Neural progenitor cell (in vitro differentiated cells): ENCODE results near the gene KCNC1. TPM values are rescaled to one million over a fixed set of nuclear protein-coding genes. Genes with fewer than 3 reads are reported as not detected.

Experiments used
- DNase-seq: peaks from one replicate; pipeline ENCODE4 v3.0.0-alpha.2; 2016; ENCODE audit warnings: low spot score
- H2AFZ ChIP-seq: fragments of 200-600 bp; sonication (generic); replicated peaks from 2 replicates; pipeline ENCODE4 v1.6.1; 2016; ENCODE audit warnings: antibody characterized with exemption
- H3F3A ChIP-seq: fragments of 200-600 bp; sonication (generic); 2 replicates; pipeline ENCODE4 v1.6.1; 2016; ENCODE audit warnings: antibody characterized with exemption, low read depth
- H3K27ac ChIP-seq: fragments of 200-600 bp; sonication (generic); 2 replicates; pipeline ENCODE4 v1.5.1; 2016; ENCODE audit warnings: mild to moderate bottlenecking
- H3K27me3 ChIP-seq: fragments of 200-600 bp; sonication (generic); 2 replicates; pipeline ENCODE4 v1.6.1; 2016; ENCODE audit warnings: mild to moderate bottlenecking, moderate library complexity
- H3K36me3 ChIP-seq: fragments of 200-600 bp; sonication (generic); 2 replicates; pipeline ENCODE4 v1.5.1; 2016
- H3K4me1 ChIP-seq: fragments of 200-600 bp; sonication (generic); 2 replicates; pipeline ENCODE4 v1.6.1; 2016; ENCODE audit warnings: mixed run types
- H3K4me2 ChIP-seq: fragments of 200-600 bp; sonication (generic); 2 replicates; pipeline ENCODE4 v1.6.1; 2016
- H3K4me3 ChIP-seq: fragments of 200-600 bp; sonication (generic); 2 replicates; pipeline ENCODE4 v1.5.1; 2016
- H3K79me2 ChIP-seq: fragments of 200-600 bp; sonication (generic); 2 replicates; pipeline ENCODE4 v1.6.1; 2016; ENCODE audit warnings: low read depth
- H3K9ac ChIP-seq: fragments of 200-600 bp; sonication (generic); 2 replicates; pipeline ENCODE4 v1.6.1; 2016
- H3K9me3 ChIP-seq: fragments of 200-600 bp; sonication (generic); 2 replicates; pipeline ENCODE4 v1.5.1; 2016; ENCODE audit warnings: low read depth
- H4K20me1 ChIP-seq: fragments of 200-600 bp; sonication (generic); 2 replicates; pipeline ENCODE4 v1.6.1; 2016; ENCODE audit warnings: low read depth
- H3K27ac Mint-ChIP-seq: 3 replicates; pipeline ENCODE4 v1.8.0; 2021; ENCODE audit warnings: mixed read lengths
- H3K27me3 Mint-ChIP-seq: 2 replicates; pipeline ENCODE4 v1.8.0; 2022; ENCODE audit warnings: low read depth, mild to moderate bottlenecking, inconsistent platforms, moderate library complexity, mixed read lengths; ENCODE audit not compliant: insufficient read depth
- H3K36me3 Mint-ChIP-seq: 3 replicates; pipeline ENCODE4 v1.8.0; 2021; ENCODE audit warnings: mixed read lengths
- H3K4me1 Mint-ChIP-seq: 3 replicates; pipeline ENCODE4 v1.8.0; 2021; ENCODE audit warnings: mixed read lengths
- H3K4me3 Mint-ChIP-seq: 3 replicates; pipeline ENCODE4 v1.8.0; 2021; ENCODE audit warnings: mild to moderate bottlenecking, moderate library complexity, mixed read lengths
- H3K9me3 Mint-ChIP-seq: 3 replicates; pipeline ENCODE4 v1.8.0; 2020; ENCODE audit warnings: mixed read lengths
- CTCF ChIP-seq: fragments of 200-600 bp; sonication (generic); IDR thresholded peaks from 2 replicates; pipeline ENCODE4 v1.5.1; 2017; ENCODE audit warnings: antibody characterized with exemption, mild to moderate bottlenecking
- EZH2 ChIP-seq: fragments of 200-600 bp; sonication (generic); IDR thresholded peaks from 2 replicates; pipeline ENCODE4 v1.6.1; 2017; ENCODE audit warnings: antibody characterized with exemption, mild to moderate bottlenecking, moderate library complexity
- EZH2phosphoT487 ChIP-seq: fragments of 200-600 bp; sonication (generic); IDR thresholded peaks from 2 replicates; pipeline ENCODE4 v1.6.1; 2017; ENCODE audit warnings: antibody characterized with exemption
- total RNA-seq: library from RNA; depleted of rRNA; stranded (reverse); fragments of >200 nt; gene quantifications from 2 replicates; pipeline ENCODE4 v1.2.3, GENCODE V29; 2015; ENCODE audit warnings: low replicate concordance

KCNC1 gene
- total RNA-seq, 1 donor from 2014 or later, result 0.04 TPM

- H3K4me3 Mint-ChIP-seq, result no peak overlapping the region
- H3K79me2 ChIP-seq, result no peaks in the 10 kb centered on the region
Measured at GRCh38 chr11:17745023-17745772, 10.6 kb downstream of the KCNC1 start.

GRCh38 chr11:17746096-17746495 lies 11.5 kb downstream of the KCNC1 start:
- no peak for TF ChIP-seq EZH2phosphoT487
- TF ChIP-seq CTCF, result no peak
- no peak for TF ChIP-seq EZH2
- Mint-ChIP-seq H3K36me3 (no peaks in the 10 kb centered on the region), H3K27ac (no peak overlapping the region), H3K9me3 (no peaks in the 10 kb centered on the region), H3K4me3 (peak overlapping the region; percentile 3), H3K4me1 (peaks cover 10% of the 10 kb centered on the region), H3K27me3 (peaks cover 11% of the 10 kb centered on the region)
- no peaks in the 10 kb centered on the region for H3F3A ChIP-seq
- H3K27me3 ChIP-seq, result no peaks in the 10 kb centered on the region
- H3K79me2 ChIP-seq, result no peaks in the 10 kb centered on the region
- DNase-seq, result no peak
- H3K27ac ChIP-seq, result no peak overlapping the region
- H3K4me2 ChIP-seq, result no peak overlapping the region
- H3K4me3 ChIP-seq, result no peak overlapping the region
- H3K9me3 ChIP-seq, result no peaks in the 10 kb centered on the region
- H3K9ac ChIP-seq, result no peak overlapping the region
- H3K4me1 ChIP-seq, result no peaks in the 10 kb centered on the region
- H4K20me1 ChIP-seq, result no peaks in the 10 kb centered on the region
- H2AFZ ChIP-seq, result no peak overlapping the region
- H3K36me3 ChIP-seq, result no peaks in the 10 kb centered on the region

More at GRCh38 chr11:17745023-17745772, 10.6 kb downstream of the KCNC1 start:
- Mint-ChIP-seq H3K9me3 (no peaks in the 10 kb centered on the region), H3K27me3 (peaks cover 11% of the 10 kb centered on the region), H3K4me1 (peaks cover 10% of the 10 kb centered on the region), H3K27ac (no peak overlapping the region), H3K36me3 (no peaks in the 10 kb centered on the region)
- H3F3A ChIP-seq, result no peaks in the 10 kb centered on the region
- no peaks in the 10 kb centered on the region for H3K9me3 ChIP-seq
- DNase-seq, result no peak
- H3K4me2 ChIP-seq, result no peak overlapping the region
- TF ChIP-seq CTCF (no peak), EZH2 (no peak), EZH2phosphoT487 (no peak)
- no peaks in the 10 kb centered on the region for H3K4me1 ChIP-seq
- no peak overlapping the region for H3K27ac ChIP-seq
- no peak overlapping the region for H3K4me3 ChIP-seq
- no peak overlapping the region for H2AFZ ChIP-seq
- no peaks in the 10 kb centered on the region for H3K36me3 ChIP-seq
- H4K20me1 ChIP-seq, result no peaks in the 10 kb centered on the region
- H3K9ac ChIP-seq, result no peak overlapping the region
- H3K27me3 ChIP-seq, result no peaks in the 10 kb centered on the region

GRCh38 chr11:17747131-17747955 lies 12.8 kb downstream of the KCNC1 start:
- H3K9ac ChIP-seq, result no peak overlapping the region
- no peak overlapping the region for H3K4me3 Mint-ChIP-seq
- H3K36me3 ChIP-seq, result no peaks in the 10 kb centered on the region
- H3K79me2 ChIP-seq, result no peaks in the 10 kb centered on the region
- H3K4me1 Mint-ChIP-seq, result peaks cover 3% of the 10 kb centered on the region
- H2AFZ ChIP-seq, result no peak overlapping the region
- no peaks in the 10 kb centered on the region for H3K36me3 Mint-ChIP-seq
- no peak overlapping the region for H3K4me2 ChIP-seq
- H3K9me3 ChIP-seq, result no peaks in the 10 kb centered on the region
- no peak overlapping the region for H3K27ac ChIP-seq
- TF ChIP-seq EZH2, result no peak
- TF ChIP-seq CTCF, result no peak
- TF ChIP-seq EZH2phosphoT487, result no peak
- peaks cover 7% of the 10 kb centered on the region for H3K27me3 Mint-ChIP-seq
- peak overlapping the region; percentile 33 for H3K27ac Mint-ChIP-seq
- no peaks in the 10 kb centered on the region for H3K27me3 ChIP-seq
- no peak overlapping the region for H3K4me3 ChIP-seq
- no peaks in the 10 kb centered on the region for H3F3A ChIP-seq
- H3K4me1 ChIP-seq, result no peaks in the 10 kb centered on the region
- DNase-seq, result no peak
- H3K9me3 Mint-ChIP-seq, result no peaks in the 10 kb centered on the region
- no peaks in the 10 kb centered on the region for H4K20me1 ChIP-seq
